Muscle layer of colon (tissue), 2 donors: ENCODE data around the gene C1orf56.

Experiments used
- H3K27ac ChIP-seq: one replicate; pipeline ENCODE4 v1.7.0; 2013; ENCODE audit warnings: low read depth, mild to moderate bottlenecking, low read length, moderate library complexity
- H3K27me3 ChIP-seq, 2 donors: one replicate each; pipeline ENCODE4 v1.7.0; 2013; ENCODE audit warnings: low read length in 2 of 2, mild to moderate bottlenecking in 2 of 2; ENCODE audit not compliant: insufficient read depth in 2 of 2, control insufficient read depth in 1 of 2
- H3K36me3 ChIP-seq: one replicate; pipeline ENCODE4 v1.7.0; 2013; ENCODE audit warnings: mild to moderate bottlenecking, low read length; ENCODE audit not compliant: insufficient read depth
- H3K4me1 ChIP-seq: one replicate; pipeline ENCODE4 v1.7.0; 2013; ENCODE audit warnings: mild to moderate bottlenecking, low read length; ENCODE audit not compliant: insufficient read depth
- H3K4me3 ChIP-seq, 2 donors: one replicate each; pipeline ENCODE4 v1.7.0; 2013; ENCODE audit warnings: low read length in 2 of 2, low read depth in 1 of 2, mild to moderate bottlenecking in 1 of 2, moderate library complexity in 1 of 2
- H3K9ac ChIP-seq: one replicate; pipeline ENCODE4 v1.7.0; 2013; ENCODE audit warnings: low read length
- H3K9me3 ChIP-seq: one replicate; pipeline ENCODE4 v1.7.0; 2013; ENCODE audit warnings: mild to moderate bottlenecking, low read length
- donor health status: abdominal sarcoma.
- donor health status: Adenocarcinoma of cecum.

C1orf56 gene

GRCh38 chr1:151047591-151047924 is at the start of gene C1orf56:
TSS of gene C1orf56 (plus strand) at chr1:151047751. CDS start at chr1:151047848, 97 bp downstream.
- Histone ChIP-seq H3K9me3 (no peaks in the 10 kb centered on the region), H3K4me1 (peaks cover 9% of the 10 kb centered on the region), H3K9ac (peak within 1 kb of the TSS; percentile 84), H3K36me3 (peaks cover 9% of the 10 kb centered on the region), H3K27me3 (no peaks in the 10 kb centered on the region), H3K4me3 (peak within 1 kb of the TSS; percentile 63 to 80), H3K27ac (peak within 1 kb of the TSS; percentile 93)

GRCh38 chr1:150997949-150998348 is 49.6 kb upstream of the C1orf56 start:
- H3K9me3 ChIP-seq = no peaks in the 10 kb centered on the region
- no peak overlapping the region for H3K9ac ChIP-seq
- no peak overlapping the region for H3K27ac ChIP-seq
- no peaks in the 10 kb centered on the region for H3K27me3 ChIP-seq
- peaks cover 18% of the 10 kb centered on the region for H3K4me1 ChIP-seq
- no peak overlapping the region for H3K4me3 ChIP-seq
- peaks cover 51% of the 10 kb centered on the region for H3K36me3 ChIP-seq

- Histone ChIP-seq H3K4me1 (peaks cover 24% of the 10 kb centered on the region), H3K9me3 (no peaks in the 10 kb centered on the region), H3K9ac (no peak overlapping the region), H3K4me3 (no peak overlapping the region), H3K27me3 (no peaks in the 10 kb centered on the region), H3K36me3 (peaks cover 51% of the 10 kb centered on the region), H3K27ac (no peak overlapping the region)
Observed at GRCh38 chr1:150999051-150999674, 48.4 kb upstream of the C1orf56 start.

- H3K36me3 ChIP-seq = peaks cover 51% of the 10 kb centered on the region
- H3K4me1 ChIP-seq = peaks cover 26% of the 10 kb centered on the region
- no peak overlapping the region for H3K9ac ChIP-seq
- no peaks in the 10 kb centered on the region for H3K9me3 ChIP-seq
- no peak overlapping the region for H3K4me3 ChIP-seq
- H3K27me3 ChIP-seq = no peaks in the 10 kb centered on the region
- H3K27ac ChIP-seq = no peak overlapping the region
Observed at GRCh38 chr1:150999926-151000325, 47.6 kb upstream of the C1orf56 start.

- H3K27me3 ChIP-seq = no peaks in the 10 kb centered on the region
- H3K4me3 ChIP-seq = no peak overlapping the region
- no peak overlapping the region for H3K27ac ChIP-seq
- peaks cover 51% of the 10 kb centered on the region for H3K36me3 ChIP-seq
- no peaks in the 10 kb centered on the region for H3K9me3 ChIP-seq
- peaks cover 24% of the 10 kb centered on the region for H3K4me1 ChIP-seq
- no peak overlapping the region for H3K9ac ChIP-seq
Observed at GRCh38 chr1:151000408-151000807, 47.1 kb upstream of the C1orf56 start.

- no peaks in the 10 kb centered on the region for H3K27me3 ChIP-seq
- peaks cover 51% of the 10 kb centered on the region for H3K36me3 ChIP-seq
- no peak overlapping the region for H3K9ac ChIP-seq
- H3K4me3 ChIP-seq = no peak overlapping the region
- H3K4me1 ChIP-seq = peaks cover 21% of the 10 kb centered on the region
- no peak overlapping the region for H3K27ac ChIP-seq
- H3K9me3 ChIP-seq = no peaks in the 10 kb centered on the region
Observed at GRCh38 chr1:151001602-151002001, 45.9 kb upstream of the C1orf56 start.

- H3K27ac ChIP-seq = no peak overlapping the region
- peaks cover 48% of the 10 kb centered on the region for H3K36me3 ChIP-seq
- H3K4me1 ChIP-seq = peaks cover 24% of the 10 kb centered on the region
- H3K9me3 ChIP-seq = no peaks in the 10 kb centered on the region
- H3K9ac ChIP-seq = no peak overlapping the region
- no peak overlapping the region for H3K4me3 ChIP-seq
- H3K27me3 ChIP-seq = no peaks in the 10 kb centered on the region
Observed at GRCh38 chr1:151002051-151002450, 45.5 kb upstream of the C1orf56 start.

GRCh38 chr1:151002611-151003010 is 44.9 kb upstream of the C1orf56 start:
- Histone ChIP-seq H3K27ac (no peak overlapping the region), H3K9ac (peak overlapping the region; percentile 4), H3K4me3 (peak overlapping the region in 1 of 2 donors; percentile 47), H3K9me3 (no peaks in the 10 kb centered on the region), H3K27me3 (no peaks in the 10 kb centered on the region), H3K4me1 (peaks cover 30% of the 10 kb centered on the region), H3K36me3 (peaks cover 42% of the 10 kb centered on the region)

GRCh38 chr1:151003180-151003579 is 44.4 kb upstream of the C1orf56 start:
- no peak overlapping the region for H3K27ac ChIP-seq
- H3K9ac ChIP-seq = peak overlapping the region; percentile 4
- H3K4me1 ChIP-seq = peaks cover 33% of the 10 kb centered on the region
- no peaks in the 10 kb centered on the region for H3K9me3 ChIP-seq
- peaks cover 36% of the 10 kb centered on the region for H3K36me3 ChIP-seq
- peak overlapping the region in 1 of 2 donors; percentile 47 for H3K4me3 ChIP-seq
- no peaks in the 10 kb centered on the region for H3K27me3 ChIP-seq

- Histone ChIP-seq H3K9me3 (no peaks in the 10 kb centered on the region), H3K4me1 (peaks cover 40% of the 10 kb centered on the region), H3K9ac (peak overlapping the region; percentile 81), H3K36me3 (peaks cover 18% of the 10 kb centered on the region), H3K27me3 (no peaks in the 10 kb centered on the region), H3K4me3 (peak overlapping the region; percentile 49 to 93), H3K27ac (peak overlapping the region; percentile 78)
Observed at GRCh38 chr1:151005729-151006319, 41.7 kb upstream of the C1orf56 start.

GRCh38 chr1:151006327-151007052 is 41.1 kb upstream of the C1orf56 start, which contains the start of gene MINDY1:
TSS of gene MINDY1 (minus strand) at chr1:151006902. CDS start at chr1:151002617, 4,285 bp downstream.
- H3K27me3 ChIP-seq = no peaks in the 10 kb centered on the region
- H3K4me3 ChIP-seq = peak within 1 kb of the TSS; percentile 49 to 98
- peaks cover 12% of the 10 kb centered on the region for H3K36me3 ChIP-seq
- H3K4me1 ChIP-seq = peaks cover 40% of the 10 kb centered on the region
- peak within 1 kb of the TSS; percentile 78 for H3K27ac ChIP-seq
- H3K9me3 ChIP-seq = no peaks in the 10 kb centered on the region
- H3K9ac ChIP-seq = peak within 1 kb of the TSS; percentile 81
